ENCODE data around the gene CHST15.

- TF ChIP-seq POLR2A (IDR thresholded peaks at IDR 0.05) (no peak), CTCF (IDR thresholded peaks at IDR 0.05) (no peak), EP300 (IDR thresholded peaks at IDR 0.05) (no peak)
These were observed 87.4 kb downstream of the CHST15 start for GRCh38 chr10:124005991-124006392.
